Measurements from ENCODE around the gene METTL21C.

GRCh38 chr13:102702965-102703725 lies 8.3 kb upstream of the METTL21C start:
- TF ChIP-seq CTCF (IDR thresholded peaks at IDR 0.05) (no peak), POLR2A (IDR thresholded peaks at IDR 0.05) (no peak)

Measured in right lobe of liver (tissue), 4 donors.